ENCODE results near the gene MPC2.

- TF ChIP-seq EZH2 (IDR thresholded peaks at IDR 0.05): no peak
- no peak for TF ChIP-seq POLR2AphosphoS5 (IDR thresholded peaks at IDR 0.05; ENCODE audit: borderline replicate concordance, low read depth, low read length)
- TF ChIP-seq FOXP2 (optimal IDR thresholded peaks at IDR 0.05; ENCODE audit: control extremely low read depth, extremely low read length, insufficient read depth): no peak
These were observed 31.2 kb downstream of the MPC2 start for GRCh38 chr1:167905671-167906070.
